SK-N-SH treated with all-trans-retinoic acid at 6 μM for 48 hours (cell line): ENCODE measurements around the gene BIN2.

ENCODE experiments used
- POU6F1 ChIP-seq: fragments of 250-450 bp; sonication (Bioruptor Pico); IDR thresholded peaks from 2 replicates; pipeline ENCODE4 v1.8.0; 2021; ENCODE audit warnings: low read depth, mild to moderate bottlenecking, moderate library complexity, borderline replicate concordance
- PPARA ChIP-seq: fragments of 250-450 bp; sonication (Bioruptor Pico); IDR thresholded peaks from 2 replicates; pipeline ENCODE4 v1.5.0; 2020; ENCODE audit warnings: mild to moderate bottlenecking, borderline replicate concordance
- SNAI2 ChIP-seq: fragments of 250-450 bp; sonication (Bioruptor Pico); IDR thresholded peaks from 2 replicates; pipeline ENCODE4 v1.5.0; 2020; ENCODE audit warnings: mild to moderate bottlenecking, moderate library complexity
- TSHZ2 ChIP-seq: fragments of 250-450 bp; sonication (Bioruptor Pico); IDR thresholded peaks from 2 replicates; pipeline ENCODE4 v1.5.0; 2020; ENCODE audit warnings: mild to moderate bottlenecking, moderate library complexity
- ZFP3 ChIP-seq: fragments of 250-450 bp; sonication (Bioruptor Pico); IDR thresholded peaks from 2 replicates; pipeline ENCODE4 v1.5.0; 2020; ENCODE audit warnings: mild to moderate bottlenecking, moderate library complexity
- ZFP30 ChIP-seq: fragments of 450-650 bp; formaldehyde crosslinking; IDR thresholded peaks from 2 replicates; pipeline ENCODE4 v1.5.0; 2022; ENCODE audit warnings: mild to moderate bottlenecking, moderate library complexity

- TF ChIP-seq ZFP3 (CRISPR knock-in tag) (no peak), PPARA (CRISPR knock-in tag) (no peak), SNAI2 (CRISPR knock-in tag) (no peak), POU6F1 (CRISPR knock-in tag) (no peak), ZFP30 (CRISPR knock-in tag) (no peak), TSHZ2 (no peak)
Observed at GRCh38 chr12:51242120-51242519, 81.9 kb downstream of the BIN2 start.
